ENCODE measurements around the gene OR10P1. TPM values are rescaled to one million over a fixed set of nuclear protein-coding genes. Genes with fewer than 3 reads are reported as not detected.

OR10P1 gene
- total RNA-seq, 1 donor from 2014 or later: not detected

GRCh38 chr12:55653031-55653430 lies 16.3 kb downstream of the OR10P1 start:
- H3K36me3 Mint-ChIP-seq: no peaks in the 10 kb centered on the region
- no peaks in the 10 kb centered on the region for H3K9me3 Mint-ChIP-seq

GRCh38 chr12:55654511-55655214 lies 18.0 kb downstream of the OR10P1 start:
- Mint-ChIP-seq H3K27ac (no peak overlapping the region), H3K9me3 (no peaks in the 10 kb centered on the region), H3K27me3 (peaks cover 26% of the 10 kb centered on the region), H3K36me3 (no peaks in the 10 kb centered on the region), H3K4me1 (ENCODE audit: unreplicated experiment) (peaks cover 5% of the 10 kb centered on the region), H3K4me3 (no peak overlapping the region)
- DNase-seq (ENCODE audit: extremely low spot score, unreplicated experiment): no peak
- TF ChIP-seq, protein P1, sequence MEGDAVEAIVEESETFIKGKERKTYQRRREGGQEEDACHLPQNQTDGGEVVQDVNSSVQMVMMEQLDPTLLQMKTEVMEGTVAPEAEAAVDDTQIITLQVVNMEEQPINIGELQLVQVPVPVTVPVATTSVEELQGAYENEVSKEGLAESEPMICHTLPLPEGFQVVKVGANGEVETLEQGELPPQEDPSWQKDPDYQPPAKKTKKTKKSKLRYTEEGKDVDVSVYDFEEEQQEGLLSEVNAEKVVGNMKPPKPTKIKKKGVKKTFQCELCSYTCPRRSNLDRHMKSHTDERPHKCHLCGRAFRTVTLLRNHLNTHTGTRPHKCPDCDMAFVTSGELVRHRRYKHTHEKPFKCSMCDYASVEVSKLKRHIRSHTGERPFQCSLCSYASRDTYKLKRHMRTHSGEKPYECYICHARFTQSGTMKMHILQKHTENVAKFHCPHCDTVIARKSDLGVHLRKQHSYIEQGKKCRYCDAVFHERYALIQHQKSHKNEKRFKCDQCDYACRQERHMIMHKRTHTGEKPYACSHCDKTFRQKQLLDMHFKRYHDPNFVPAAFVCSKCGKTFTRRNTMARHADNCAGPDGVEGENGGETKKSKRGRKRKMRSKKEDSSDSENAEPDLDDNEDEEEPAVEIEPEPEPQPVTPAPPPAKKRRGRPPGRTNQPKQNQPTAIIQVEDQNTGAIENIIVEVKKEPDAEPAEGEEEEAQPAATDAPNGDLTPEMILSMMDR (conservative IDR thresholded peaks at IDR 0.05): no peak

More at GRCh38 chr12:55653031-55653430, 16.3 kb downstream of the OR10P1 start:
- H3K27ac Mint-ChIP-seq: no peak overlapping the region
- TF ChIP-seq, protein P1 (conservative IDR thresholded peaks at IDR 0.05): no peak
- no peak overlapping the region for H3K4me3 Mint-ChIP-seq
- DNase-seq (ENCODE audit: extremely low spot score, unreplicated experiment): no peak
- peaks cover 5% of the 10 kb centered on the region for H3K4me1 Mint-ChIP-seq (ENCODE audit: unreplicated experiment)
- H3K27me3 Mint-ChIP-seq: peaks cover 16% of the 10 kb centered on the region

- H3K4me3 Mint-ChIP-seq: no peak overlapping the region
- peaks cover 27% of the 10 kb centered on the region for H3K27me3 Mint-ChIP-seq
- TF ChIP-seq, protein P1 (conservative IDR thresholded peaks at IDR 0.05): no peak
- no peak overlapping the region for H3K27ac Mint-ChIP-seq
- no peaks in the 10 kb centered on the region for H3K36me3 Mint-ChIP-seq
- no peaks in the 10 kb centered on the region for H3K9me3 Mint-ChIP-seq
- DNase-seq (ENCODE audit: extremely low spot score, unreplicated experiment): no peak
- no peaks in the 10 kb centered on the region for H3K4me1 Mint-ChIP-seq (ENCODE audit: unreplicated experiment)
Measured at GRCh38 chr12:55657212-55657611, 20.5 kb downstream of the OR10P1 start.

GRCh38 chr12:55658212-55658611 lies 21.5 kb downstream of the OR10P1 start:
- peaks cover 32% of the 10 kb centered on the region for H3K27me3 Mint-ChIP-seq
- no peaks in the 10 kb centered on the region for H3K4me1 Mint-ChIP-seq (ENCODE audit: unreplicated experiment)
- no peaks in the 10 kb centered on the region for H3K36me3 Mint-ChIP-seq
- H3K4me3 Mint-ChIP-seq: no peak overlapping the region
- TF ChIP-seq, protein P1 (conservative IDR thresholded peaks at IDR 0.05): no peak
- H3K9me3 Mint-ChIP-seq: no peaks in the 10 kb centered on the region
- no peak for DNase-seq (ENCODE audit: extremely low spot score, unreplicated experiment)
- no peak overlapping the region for H3K27ac Mint-ChIP-seq

DNA sequence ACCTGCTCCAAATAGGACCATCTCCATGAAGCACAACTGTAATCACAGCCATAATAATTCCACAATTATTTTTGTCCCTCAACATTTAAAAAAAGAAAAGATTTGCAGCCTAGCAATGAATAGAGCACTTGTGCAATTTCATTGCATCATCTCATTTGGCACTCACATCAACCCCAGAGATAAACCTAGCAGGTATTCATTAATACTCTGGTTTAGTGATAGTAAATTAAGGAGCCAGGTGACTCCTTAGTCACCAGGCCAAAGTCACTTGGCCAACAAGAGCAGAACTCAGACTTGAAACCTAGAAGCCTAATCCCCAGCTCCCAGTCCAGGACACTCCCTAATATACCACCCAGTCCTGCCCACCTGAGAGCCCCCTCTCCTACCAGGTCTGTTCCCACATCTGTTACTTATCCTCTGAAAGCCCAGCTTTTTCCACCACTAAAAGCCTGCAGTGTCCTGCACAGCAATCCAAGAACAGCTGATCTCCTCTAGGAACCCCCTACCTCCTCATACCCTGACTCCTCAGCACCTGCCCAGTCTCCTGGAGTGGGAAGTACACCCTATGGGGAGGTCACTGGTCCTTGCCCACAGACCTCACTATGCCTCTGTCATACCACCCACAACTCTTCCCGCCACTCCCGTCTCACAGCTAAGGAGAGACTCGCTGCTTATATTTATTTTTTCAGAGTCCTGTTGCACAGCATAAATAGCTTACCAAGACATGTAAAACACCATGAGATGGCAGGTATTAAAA lies 22.1 kb downstream of the OR10P1 start:
- no peak for DNase-seq (ENCODE audit: extremely low spot score, unreplicated experiment)
- TF ChIP-seq, protein P1 (conservative IDR thresholded peaks at IDR 0.05): no peak
- Mint-ChIP-seq H3K27me3 (peaks cover 32% of the 10 kb centered on the region), H3K4me3 (no peak overlapping the region), H3K27ac (no peak overlapping the region), H3K36me3 (no peaks in the 10 kb centered on the region), H3K9me3 (no peaks in the 10 kb centered on the region), H3K4me1 (ENCODE audit: unreplicated experiment) (no peaks in the 10 kb centered on the region)

All from type B pancreatic cell (in vitro differentiated cells).